ENCODE data around the gene FGFRL1.

The FGFRL1 gene, protein sequence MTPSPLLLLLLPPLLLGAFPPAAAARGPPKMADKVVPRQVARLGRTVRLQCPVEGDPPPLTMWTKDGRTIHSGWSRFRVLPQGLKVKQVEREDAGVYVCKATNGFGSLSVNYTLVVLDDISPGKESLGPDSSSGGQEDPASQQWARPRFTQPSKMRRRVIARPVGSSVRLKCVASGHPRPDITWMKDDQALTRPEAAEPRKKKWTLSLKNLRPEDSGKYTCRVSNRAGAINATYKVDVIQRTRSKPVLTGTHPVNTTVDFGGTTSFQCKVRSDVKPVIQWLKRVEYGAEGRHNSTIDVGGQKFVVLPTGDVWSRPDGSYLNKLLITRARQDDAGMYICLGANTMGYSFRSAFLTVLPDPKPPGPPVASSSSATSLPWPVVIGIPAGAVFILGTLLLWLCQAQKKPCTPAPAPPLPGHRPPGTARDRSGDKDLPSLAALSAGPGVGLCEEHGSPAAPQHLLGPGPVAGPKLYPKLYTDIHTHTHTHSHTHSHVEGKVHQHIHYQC

DNA sequence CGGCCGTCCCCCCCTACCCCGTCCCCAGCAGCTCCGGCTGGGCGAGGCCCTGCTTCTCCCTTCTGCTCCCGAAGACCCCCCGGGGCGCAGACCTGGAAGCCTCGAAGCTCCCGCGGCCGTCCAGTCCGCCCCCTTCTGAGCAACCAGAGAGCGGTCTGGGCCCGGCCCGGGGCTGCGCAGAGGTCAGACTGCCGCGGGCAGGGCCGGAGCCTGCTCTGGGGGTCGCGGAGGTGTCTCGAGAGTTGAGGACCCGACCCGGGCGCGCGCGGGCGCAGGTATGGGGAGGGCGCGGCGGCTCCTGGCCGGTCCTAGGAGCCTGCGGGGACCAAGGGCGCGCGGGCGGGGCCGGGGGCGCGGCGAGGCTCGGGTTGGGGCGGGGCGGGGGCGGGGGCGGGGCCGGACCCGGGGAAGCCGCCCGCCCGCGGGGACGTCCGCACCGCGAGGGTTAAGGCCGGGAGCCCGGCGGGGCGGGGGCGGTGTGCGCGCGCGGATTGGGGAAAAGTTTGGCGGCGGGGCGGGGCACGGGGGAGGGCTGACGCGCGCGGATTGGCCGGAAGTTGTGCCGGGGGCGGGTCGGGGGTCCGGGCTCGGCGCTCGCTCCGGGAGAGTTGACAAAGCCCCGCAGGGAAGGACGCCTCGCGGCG, at the start of gene FGFRL1:
FGFRL1 (plus strand) TSS at position 605 of the 644 bp plus-strand sequence. CDS start 860 bp downstream, outside the sequence.
- Histone ChIP-seq H3K4me3 (peak within 1 kb of the TSS; percentile 33 to 57 (median 52)), H3K27ac (peak within 1 kb of the TSS; percentile 22 to 86 (median 70))

- Histone ChIP-seq H3K27ac (peak overlapping the region in 1 of 21 experiments; percentile 11), H3K4me3 (no peak overlapping the region)
Observed at GRCh38 chr4:962231-963208, 48.9 kb upstream of the FGFRL1 start.

DNA sequence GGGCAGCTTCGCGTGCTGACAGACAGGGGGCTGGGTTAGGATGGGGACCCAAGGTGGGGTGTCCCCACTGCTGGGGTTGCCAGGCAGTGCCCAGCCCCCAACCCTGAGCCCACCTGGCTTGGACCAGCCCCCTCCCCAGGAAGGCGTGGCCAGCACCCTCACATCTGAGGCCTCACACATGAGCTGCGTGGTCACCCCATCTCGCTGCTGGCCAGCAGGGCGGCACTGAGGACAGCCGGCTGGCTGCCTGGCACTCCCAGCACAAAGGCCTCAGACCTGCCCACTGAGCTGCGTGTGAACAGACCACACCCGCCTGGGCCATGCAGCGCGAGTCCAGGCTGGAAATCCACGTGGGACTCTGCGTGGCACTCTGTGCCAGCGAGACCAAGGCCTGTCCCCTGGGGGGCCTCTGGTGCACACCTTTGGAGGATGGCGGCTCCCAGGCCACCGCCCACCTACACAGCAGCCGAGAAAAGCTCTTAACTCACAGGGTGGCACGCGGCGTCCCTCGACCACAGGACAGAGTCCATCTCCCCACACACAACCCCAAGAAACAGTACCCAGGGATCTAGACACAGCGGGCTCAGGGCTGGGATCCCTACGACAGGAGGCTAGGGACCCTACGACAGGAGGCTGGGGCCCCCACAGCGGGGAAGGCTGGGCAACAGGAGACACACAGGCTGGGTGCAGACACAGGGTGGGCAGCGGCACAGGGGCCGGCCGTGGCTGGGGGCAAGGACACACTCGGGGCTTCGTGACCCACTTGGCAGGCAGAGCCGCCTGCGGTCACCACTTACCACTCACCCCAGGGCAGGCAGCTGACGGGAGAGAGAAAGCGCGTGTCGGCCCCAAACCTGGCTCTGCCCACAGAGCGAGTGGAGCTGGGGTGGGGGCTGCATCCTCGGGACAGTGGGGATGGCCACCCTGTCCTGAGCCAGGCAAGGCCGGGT, 47.9 kb upstream of the FGFRL1 start:
- Histone ChIP-seq H3K4me3 (no peak overlapping the region), H3K27ac (peak overlapping the region in 1 of 21 experiments; percentile 11)

DNA sequence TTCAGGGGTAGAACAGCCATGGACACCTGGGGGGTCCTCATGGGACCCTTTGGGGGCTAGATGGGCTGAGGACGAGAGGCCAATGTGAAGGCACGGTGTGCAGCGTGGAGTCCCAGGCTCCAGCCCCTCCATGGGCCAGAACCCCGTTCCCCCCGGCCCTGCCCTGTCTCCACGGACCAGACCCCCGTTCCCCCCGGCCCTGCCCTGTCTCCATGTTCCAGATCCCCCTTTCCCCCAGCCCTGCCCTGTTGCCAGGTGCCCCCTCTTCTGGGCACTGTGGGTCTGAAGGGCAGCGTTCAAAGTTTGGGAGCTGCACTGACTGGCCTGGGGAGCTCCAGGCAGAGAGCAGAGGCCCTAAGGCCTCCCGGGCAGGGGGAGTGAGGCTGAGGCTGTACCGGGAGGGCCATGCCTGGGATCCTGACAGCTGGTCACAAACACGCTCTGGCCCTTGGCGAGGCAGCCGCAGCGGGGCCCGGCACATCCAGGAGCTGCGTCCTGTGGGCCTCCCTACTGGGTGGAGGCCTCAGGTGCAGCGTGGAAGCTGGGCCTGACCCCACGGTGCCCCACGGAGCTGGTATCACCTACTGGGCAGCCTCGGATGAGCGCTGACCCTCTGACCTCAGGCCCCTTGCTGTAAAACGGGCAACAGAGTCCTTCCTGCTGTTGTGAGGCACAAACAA, 46.9 kb upstream of the FGFRL1 start:
- Histone ChIP-seq H3K27ac (peak overlapping the region in 1 of 21 experiments; percentile 1), H3K4me3 (no peak overlapping the region)

GRCh38 chr4:965048-965765, 46.2 kb upstream of the FGFRL1 start:
- Histone ChIP-seq H3K4me3 (no peak overlapping the region), H3K27ac (peak overlapping the region in 1 of 21 experiments; percentile 1)

DNA sequence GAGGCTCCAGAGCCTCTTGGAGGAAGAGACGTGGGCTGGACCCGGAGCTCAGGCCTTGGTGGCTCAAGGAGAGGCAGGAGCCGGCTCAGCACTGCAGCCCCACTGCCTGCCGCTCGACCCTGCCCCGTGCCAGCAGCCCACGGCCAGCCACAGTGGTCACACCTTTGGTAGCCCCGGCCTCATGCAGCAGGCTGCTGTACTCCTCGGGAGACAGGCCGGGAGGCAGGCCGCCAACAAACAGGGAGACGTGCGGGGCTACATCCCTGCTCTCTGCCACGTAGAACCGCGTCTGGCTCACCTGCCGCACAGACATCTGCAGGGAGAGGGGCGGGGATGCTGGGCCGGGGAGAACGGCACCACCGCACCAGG, 45.7 kb upstream of the FGFRL1 start:
- H3K27ac ChIP-seq = no peak overlapping the region
- no peak overlapping the region for H3K4me3 ChIP-seq

- no peak overlapping the region for H3K27ac ChIP-seq
Observed at GRCh38 chr4:966266-967112, 44.9 kb upstream of the FGFRL1 start.

GRCh38 chr4:967113-968104, 44.0 kb upstream of the FGFRL1 start:
- H3K27ac ChIP-seq = no peak overlapping the region
- H3K4me3 ChIP-seq = no peak overlapping the region

More at GRCh38 chr4:966266-967112, 44.9 kb upstream of the FGFRL1 start:
- H3K4me3 ChIP-seq = no peak overlapping the region

DNA sequence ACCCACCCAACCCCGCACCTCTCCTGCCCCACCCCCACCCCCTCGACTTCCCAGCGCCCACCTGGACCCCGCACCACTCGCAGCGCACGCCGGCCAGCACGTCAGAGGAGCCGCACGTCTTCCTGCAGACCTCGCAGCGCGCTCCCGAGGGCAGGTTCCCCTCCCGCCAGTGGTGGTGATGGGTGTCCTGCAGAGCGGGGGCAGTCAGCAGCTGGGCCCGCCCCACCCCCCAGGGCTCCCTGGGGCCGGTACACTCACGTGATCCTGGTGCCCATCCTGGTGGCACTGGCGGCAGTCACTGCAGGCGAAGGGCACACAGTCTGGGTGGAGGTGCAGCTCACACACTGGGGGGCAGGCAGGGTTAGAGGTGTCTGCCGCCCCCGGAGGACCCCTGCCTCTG, 43.2 kb upstream of the FGFRL1 start:
- H3K4me3 ChIP-seq = no peak overlapping the region
- H3K27ac ChIP-seq = no peak overlapping the region

DNA sequence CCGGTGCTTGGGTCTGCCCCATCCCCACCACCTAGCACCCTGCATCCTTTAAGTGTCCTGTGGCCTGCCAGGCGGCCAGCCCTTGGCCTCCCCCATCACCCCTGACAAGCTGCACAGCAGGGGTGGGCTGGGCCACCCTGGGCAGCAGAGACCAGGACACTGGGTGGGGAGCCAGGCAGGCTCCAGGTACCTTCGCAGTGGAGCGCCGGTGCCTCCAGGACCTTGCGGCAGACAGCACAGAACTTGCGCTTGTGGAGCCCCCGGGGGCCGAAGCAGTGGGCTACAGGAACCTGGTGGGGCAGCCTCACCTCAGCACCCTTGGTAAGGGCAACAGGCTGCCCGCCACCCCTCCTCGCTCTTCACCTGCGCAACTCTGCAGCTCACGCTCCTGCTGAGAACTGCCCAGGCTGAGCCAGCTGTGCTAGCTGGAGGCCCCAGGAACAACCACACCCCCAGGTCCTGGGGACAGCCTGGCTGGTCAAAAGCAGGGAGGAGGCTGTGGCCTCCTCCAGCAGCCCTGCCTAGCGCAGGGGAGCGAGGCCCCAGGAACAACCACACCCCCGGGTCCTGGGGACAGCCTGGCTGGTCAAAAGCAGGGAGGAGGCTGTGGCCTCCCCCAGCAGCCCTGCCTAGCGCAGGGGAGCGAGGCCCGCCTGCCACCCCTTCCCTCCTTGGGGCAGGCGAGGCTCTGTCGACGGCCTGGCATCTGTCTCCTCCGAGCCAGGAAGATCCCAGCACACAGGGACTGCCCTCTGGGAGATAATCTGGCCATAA, 42.6 kb upstream of the FGFRL1 start:
- H3K4me3 ChIP-seq = no peak overlapping the region
- H3K27ac ChIP-seq = no peak overlapping the region

GRCh38 chr4:970046-970745, 41.2 kb upstream of the FGFRL1 start:
- H3K27ac ChIP-seq = no peak overlapping the region

GRCh38 chr4:970854-971520, 40.4 kb upstream of the FGFRL1 start:
- Histone ChIP-seq H3K27ac (peak overlapping the region in 2 of 21 experiments; percentile 10 to 66), H3K4me3 (no peak overlapping the region)

More at GRCh38 chr4:970046-970745, 41.2 kb upstream of the FGFRL1 start:
- H3K4me3 ChIP-seq = no peak overlapping the region

Measured in skin epidermis (tissue), 12 donors.